Jurkat, Clone E6-1 (cell line): ENCODE results near the gene SERINC1. TPM values are rescaled to one million over a fixed set of nuclear protein-coding genes. Genes with fewer than 3 reads are reported as not detected.
"Not testable (repeated sequence)": the region's sequence is repeated elsewhere in the genome, so short reads cannot be mapped to it uniquely, and the experiment has no call there.

Source experiments
- DNase-seq: peaks from one replicate; pipeline ENCODE4 v3.0.0-alpha.2; 2011; ENCODE audit warnings: low read depth, low spot score
- H3K4me3 ChIP-seq: 2 replicates; pipeline ENCODE4 v1.5.1; 2011; ENCODE audit warnings: mild to moderate bottlenecking, low read length, control low read depth, moderate library complexity
- polyA plus RNA-seq: library from polyadenylated mRNA; unstranded; fragments of >200 nt; gene quantifications from one replicate; pipeline ENCODE4 v1.2.1, GENCODE V29; 2012; ENCODE audit warnings: missing spikeins; ENCODE audit not compliant: insufficient read length, insufficient read depth

Gene SERINC1
- polyA plus RNA-seq: 33.8 TPM

DNA sequence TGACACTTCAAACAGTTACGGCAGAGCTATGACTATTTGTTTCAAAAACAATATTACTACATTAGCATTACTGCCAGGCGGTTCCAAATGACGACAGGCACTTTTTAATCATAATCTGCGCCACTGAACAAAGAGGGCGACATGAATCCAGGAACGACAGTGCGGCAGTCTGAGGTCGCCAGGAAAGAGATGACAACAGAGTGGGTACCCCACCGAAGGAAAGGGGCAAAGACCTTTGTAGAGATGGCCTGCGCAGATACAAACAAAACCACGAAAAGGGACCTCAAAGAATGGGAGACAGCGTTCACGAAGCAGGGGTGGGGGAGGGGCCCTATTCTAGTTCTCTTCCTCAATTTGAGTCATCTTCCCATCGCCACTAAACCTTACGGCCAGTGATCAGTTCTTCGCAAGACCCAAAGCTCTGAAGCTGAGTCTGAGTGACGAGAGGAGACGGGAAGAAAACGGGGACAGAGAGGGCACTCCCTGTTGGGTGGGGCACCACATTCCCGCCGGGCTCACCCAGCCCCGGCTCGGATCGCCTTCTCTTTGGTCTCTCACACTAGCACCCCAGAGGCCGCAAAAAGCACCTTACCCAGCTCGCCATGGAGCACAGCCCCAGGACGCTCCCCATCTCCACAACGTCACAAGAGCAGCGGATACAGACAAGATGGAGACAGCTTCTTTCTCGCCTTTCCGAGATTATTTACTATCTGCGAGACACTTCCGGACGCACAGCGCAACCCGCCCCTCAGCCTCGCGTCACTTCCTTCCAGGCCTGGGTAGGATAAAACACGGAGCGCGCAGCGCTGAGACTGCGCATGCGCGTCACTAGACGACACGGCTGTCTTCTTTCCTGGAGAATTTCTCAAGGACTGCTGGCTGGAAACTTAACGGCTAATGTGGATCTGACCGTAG, at the start of gene SERINC1:
TSS of gene SERINC1 (minus strand) at position 701 of the 915 bp plus-strand sequence. CDS start at position 631, 70 bp downstream.
- DNase-seq: peak; percentile 89
- H3K4me3 ChIP-seq: peak within 1 kb of the TSS; percentile 98

- H3K4me3 ChIP-seq: no peak overlapping the region
- no peak for DNase-seq
These were observed 39.8 kb upstream of the SERINC1 start for GRCh38 chr6:122511193-122511924.

DNA sequence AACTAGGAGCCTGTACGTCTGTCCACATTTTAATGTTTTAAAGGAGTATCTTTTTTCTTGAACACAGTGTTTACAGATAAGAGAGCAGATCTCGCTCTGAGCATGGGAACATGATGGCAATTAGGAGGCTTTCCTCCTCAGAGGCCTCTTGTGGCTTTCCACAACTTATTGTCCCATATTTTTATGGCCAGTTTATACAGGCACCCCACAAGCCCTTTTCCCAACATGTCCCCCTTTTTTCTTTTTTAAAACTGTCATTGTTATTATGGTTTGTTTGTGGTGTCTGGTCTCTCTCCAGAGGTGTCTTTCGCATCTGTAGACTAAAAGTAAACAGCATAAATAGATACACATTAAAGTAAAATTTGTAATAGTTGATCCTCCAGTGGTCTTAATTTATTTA, 33.6 kb upstream of the SERINC1 start:
- H3K4me3 ChIP-seq, DNase-seq: not testable (repeated sequence)

- DNase-seq: no peak
- no peak overlapping the region for H3K4me3 ChIP-seq
These were observed 29.9 kb upstream of the SERINC1 start for GRCh38 chr6:122501475-122501874.

- DNase-seq: no peak
- H3K4me3 ChIP-seq: no peak overlapping the region
These were observed 24.0 kb upstream of the SERINC1 start for GRCh38 chr6:122495612-122496011.

DNA sequence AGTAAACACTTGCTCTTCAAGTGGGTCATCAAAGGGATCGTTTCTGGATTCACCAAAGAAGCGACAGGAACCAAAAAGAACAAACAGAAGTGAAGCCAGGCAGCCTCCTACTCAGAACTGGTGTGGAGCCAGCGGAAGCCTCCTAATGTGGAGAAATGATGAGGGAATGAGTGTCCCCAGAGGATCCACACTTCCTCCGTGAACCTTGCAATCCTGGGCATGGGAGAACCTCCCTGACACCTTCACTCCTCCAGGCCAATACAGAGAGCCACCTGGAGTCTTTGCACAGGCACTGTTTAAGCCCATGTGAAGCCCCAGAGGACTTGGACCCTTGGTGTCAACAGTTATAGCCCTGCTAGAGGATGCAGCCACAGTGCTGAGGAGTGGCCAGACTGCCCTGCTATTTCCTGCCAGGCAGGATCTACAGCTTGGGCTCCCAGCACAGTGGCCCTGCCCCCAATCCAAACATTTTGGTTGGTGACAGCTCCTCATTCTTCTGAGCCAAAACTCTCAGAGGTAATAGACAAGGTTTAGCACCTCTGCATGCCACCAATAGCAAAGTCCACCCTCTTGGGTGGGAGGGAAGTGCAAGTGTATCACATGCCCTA, 23.2 kb upstream of the SERINC1 start:
- no peak overlapping the region for H3K4me3 ChIP-seq
- no peak for DNase-seq

DNA sequence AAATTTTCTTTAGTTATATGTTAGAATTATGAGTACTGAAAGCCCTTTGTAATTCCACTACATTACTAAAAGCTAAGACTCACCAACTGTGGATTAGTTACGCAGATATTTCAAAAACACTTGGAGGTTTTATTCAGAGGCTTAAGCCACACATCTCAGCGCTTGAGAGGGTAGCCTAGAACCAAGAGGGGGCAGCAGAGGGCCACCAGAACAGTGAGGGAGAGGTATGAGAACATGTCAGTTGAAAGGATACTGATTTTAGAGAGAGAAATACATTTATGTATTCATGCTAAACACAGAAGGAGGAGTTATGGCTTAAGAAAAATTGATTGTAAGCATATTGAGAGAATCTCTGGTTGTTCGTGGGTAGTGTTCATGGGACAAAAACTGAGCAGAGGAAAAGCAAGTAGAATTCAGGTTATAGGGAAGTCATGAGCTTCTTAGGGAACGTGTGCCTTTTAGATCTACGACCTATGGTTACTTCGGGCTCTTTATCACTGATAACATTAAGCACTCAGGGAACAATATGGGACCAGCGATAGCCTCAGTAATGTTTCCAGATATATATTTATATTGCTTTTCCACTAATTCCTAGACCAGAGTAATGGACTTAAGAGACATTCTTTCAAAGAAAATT, 20.4 kb upstream of the SERINC1 start:
- H3K4me3 ChIP-seq: no peak overlapping the region
- peak; percentile 63 for DNase-seq

- no peak overlapping the region for H3K4me3 ChIP-seq
- DNase-seq: no peak
These were observed 19.0 kb upstream of the SERINC1 start for GRCh38 chr6:122490607-122491006.

- no peak for DNase-seq
- no peak overlapping the region for H3K4me3 ChIP-seq
These were observed 13.2 kb upstream of the SERINC1 start for GRCh38 chr6:122484760-122485159.

DNA sequence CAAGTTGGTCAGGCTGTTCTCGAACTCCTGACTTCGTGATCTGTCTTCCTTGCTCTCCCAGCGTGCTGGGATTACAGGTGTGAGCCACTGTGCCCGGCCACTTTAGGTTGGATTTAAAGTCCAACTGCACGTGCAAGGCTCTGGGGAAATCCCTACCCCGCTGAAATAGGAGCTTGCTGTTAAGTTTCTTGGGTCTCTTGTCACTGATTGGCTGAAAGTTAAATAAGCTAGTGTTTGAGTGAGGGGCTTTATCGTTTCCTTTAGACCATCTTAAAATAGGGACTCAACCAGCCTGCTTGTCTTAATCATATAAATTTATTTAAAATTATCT, 11.1 kb upstream of the SERINC1 start:
- DNase-seq: no peak
- no peak overlapping the region for H3K4me3 ChIP-seq

DNA sequence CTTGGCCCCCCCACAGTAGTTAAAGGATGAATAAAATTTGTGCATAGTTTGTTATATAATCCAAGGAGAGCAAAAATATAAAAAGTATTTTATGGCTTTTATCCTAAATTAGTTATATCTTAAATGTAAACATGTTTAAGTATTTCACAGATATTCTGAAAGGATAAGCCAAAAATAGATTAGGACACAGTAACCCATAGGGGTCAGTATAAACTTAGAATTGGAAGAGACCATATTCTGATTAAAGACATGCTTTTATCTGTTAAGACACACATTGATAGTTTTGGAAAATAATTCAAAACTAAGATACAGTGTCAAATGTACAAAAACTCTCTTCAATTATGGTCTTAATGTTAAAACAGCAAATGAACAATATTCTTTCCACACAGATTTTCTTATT, 4.5 kb upstream of the SERINC1 start:
- H3K4me3 ChIP-seq: no peak overlapping the region
- DNase-seq: no peak

- DNase-seq: no peak
These were observed 374 bp upstream of the SERINC1 start for GRCh38 chr6:122472022-122472340.

GRCh38 chr6:122461885-122462284, 9.7 kb downstream of the SERINC1 start:
- DNase-seq: no peak
- no peak overlapping the region for H3K4me3 ChIP-seq

More at GRCh38 chr6:122472022-122472340, 374 bp upstream of the SERINC1 start:
- peak overlapping the region; percentile 98 for H3K4me3 ChIP-seq

- H3K4me3 ChIP-seq, DNase-seq: not testable (repeated sequence)
These were observed 11.7 kb downstream of the SERINC1 start for GRCh38 chr6:122459865-122460416.

DNA sequence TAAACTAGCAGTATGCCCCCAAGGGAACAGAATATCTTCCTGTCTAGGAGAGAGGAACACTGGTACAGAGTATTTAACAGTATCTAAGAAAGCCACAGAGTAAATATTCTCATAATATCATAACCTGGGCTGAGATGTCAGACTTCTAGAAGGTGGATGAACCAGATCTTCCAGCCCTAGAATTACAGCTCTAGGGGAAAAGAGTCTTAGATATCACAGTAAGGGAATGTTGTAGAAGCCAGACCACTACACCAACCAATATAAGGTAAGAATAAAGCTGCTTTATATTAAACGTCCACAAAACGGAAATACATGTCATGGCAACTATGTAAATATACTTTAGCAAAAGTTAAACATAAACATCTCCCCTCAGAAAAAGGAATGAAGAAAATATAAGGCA, 12.4 kb downstream of the SERINC1 start:
- H3K4me3 ChIP-seq: no peak overlapping the region
- DNase-seq: no peak

- H3K4me3 ChIP-seq: no peak overlapping the region
- DNase-seq: no peak
These were observed 13.5 kb downstream of the SERINC1 start for GRCh38 chr6:122458087-122458486.

DNA sequence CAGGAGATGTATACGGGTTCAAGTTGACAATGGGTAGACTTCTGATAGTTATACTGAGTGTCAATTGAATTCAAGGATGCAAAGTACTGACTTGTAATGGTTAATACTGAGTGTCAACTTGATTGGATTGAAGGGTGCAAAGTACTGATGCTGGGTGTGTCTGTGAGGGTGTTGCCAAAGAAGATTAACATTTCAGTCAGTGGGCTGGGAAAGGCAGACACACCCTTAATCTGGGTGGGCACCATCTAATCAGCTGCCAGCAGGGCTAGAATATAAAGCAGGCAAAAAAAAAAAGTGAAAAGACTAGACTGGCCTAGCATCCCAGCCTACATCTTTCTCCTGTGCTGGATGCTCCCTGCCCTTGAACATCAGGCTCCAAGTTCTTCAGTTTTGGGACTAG, 16.5 kb downstream of the SERINC1 start:
- H3K4me3 ChIP-seq, DNase-seq: not testable (repeated sequence)

DNA sequence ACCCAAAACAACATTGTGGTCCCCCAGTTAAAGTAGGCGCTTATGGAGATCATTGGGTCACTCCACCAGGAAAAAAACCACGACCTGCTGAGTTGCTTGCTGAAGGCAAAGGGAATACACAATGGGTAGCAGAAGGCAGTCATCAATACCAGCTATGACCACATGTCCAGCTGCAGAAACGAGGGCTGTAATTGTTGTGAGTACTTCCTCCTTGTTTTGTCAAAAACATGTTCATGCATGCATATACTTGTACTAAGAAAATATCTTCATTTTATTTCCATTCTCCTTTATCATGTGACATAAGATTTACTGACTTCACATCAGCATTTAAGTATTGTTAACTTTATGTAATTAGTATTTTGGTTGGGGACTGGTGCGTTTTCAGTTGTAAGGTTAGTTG, 16.9 kb downstream of the SERINC1 start:
- no peak for DNase-seq

GRCh38 chr6:122452509-122452908, 19.1 kb downstream of the SERINC1 start:
- no peak overlapping the region for H3K4me3 ChIP-seq
- DNase-seq: no peak

More for the DNA sequence above, 16.9 kb downstream of the SERINC1 start:
- no peak overlapping the region for H3K4me3 ChIP-seq
